ENCODE data around the gene CNP. TPM values are rescaled to one million over a fixed set of nuclear protein-coding genes. Genes with fewer than 3 reads are reported as not detected.

The CNP gene
- total RNA-seq, 6 experiments from 2014 or later, result 30.1 to 42.7 (median 33.0) TPM

GRCh38 chr17:42001729-42002128 lies 35.1 kb downstream of the CNP start:
- intact Hi-C loops (cut with DNase I), result no loop called here
- Histone ChIP-seq H3K36me3 (peaks cover 4 to 41% (median 16%) of the 10 kb centered on the region in 4 donors), H3K9me3 (no peaks in the 10 kb centered on the region), H3K27me3 (no peaks in the 10 kb centered on the region), H3K27ac (no peak overlapping the region), H3K4me3 (no peak overlapping the region), H3K4me1 (peaks cover 0 to 23% (median 5%) of the 10 kb centered on the region in 4 donors)
- TF ChIP-seq POLR2A (IDR thresholded peaks at IDR 0.05), result no peak
- TF ChIP-seq, protein P1, sequence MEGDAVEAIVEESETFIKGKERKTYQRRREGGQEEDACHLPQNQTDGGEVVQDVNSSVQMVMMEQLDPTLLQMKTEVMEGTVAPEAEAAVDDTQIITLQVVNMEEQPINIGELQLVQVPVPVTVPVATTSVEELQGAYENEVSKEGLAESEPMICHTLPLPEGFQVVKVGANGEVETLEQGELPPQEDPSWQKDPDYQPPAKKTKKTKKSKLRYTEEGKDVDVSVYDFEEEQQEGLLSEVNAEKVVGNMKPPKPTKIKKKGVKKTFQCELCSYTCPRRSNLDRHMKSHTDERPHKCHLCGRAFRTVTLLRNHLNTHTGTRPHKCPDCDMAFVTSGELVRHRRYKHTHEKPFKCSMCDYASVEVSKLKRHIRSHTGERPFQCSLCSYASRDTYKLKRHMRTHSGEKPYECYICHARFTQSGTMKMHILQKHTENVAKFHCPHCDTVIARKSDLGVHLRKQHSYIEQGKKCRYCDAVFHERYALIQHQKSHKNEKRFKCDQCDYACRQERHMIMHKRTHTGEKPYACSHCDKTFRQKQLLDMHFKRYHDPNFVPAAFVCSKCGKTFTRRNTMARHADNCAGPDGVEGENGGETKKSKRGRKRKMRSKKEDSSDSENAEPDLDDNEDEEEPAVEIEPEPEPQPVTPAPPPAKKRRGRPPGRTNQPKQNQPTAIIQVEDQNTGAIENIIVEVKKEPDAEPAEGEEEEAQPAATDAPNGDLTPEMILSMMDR (IDR thresholded peaks at IDR 0.05), result no peak
- ATAC-seq (no peak), DNase-seq (no peak)
- 100% methylated on average over 2 of the region's 2 CpGs for WGBS (ENCODE audit: insufficient coverage, low coverage, low lambda C conversion rate, missing lambda C conversion rate)

DNA sequence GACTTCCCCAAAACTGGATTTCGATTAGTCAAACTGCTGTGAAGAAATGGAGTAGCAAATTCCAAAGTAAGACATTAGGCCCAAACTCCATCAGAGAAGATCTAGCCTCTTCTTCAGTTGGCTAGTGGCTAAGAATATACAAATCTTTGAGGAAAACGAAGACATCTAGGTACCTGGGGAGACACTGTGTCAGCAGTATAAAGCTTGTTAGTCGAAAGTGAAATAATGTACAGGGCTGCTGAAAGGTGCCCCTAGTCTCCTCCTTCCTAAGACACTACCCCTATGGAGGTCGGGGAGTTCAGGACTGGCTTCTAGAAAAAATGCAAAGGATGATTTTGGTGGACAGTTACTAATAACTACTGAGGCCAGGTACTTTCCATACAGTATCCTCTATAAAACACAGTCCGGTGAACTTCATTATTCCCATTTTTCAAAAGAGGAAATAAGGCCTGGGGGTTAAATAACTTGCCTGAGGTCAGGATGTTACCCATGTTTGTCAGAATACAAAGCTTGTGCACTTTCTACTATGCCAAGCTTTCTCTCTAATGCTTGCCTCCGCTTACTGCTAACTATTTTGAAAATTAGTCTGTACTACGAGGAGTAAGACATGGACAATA lies 35.7 kb downstream of the CNP start:
- no peak for DNase-seq
- TF ChIP-seq POLR2A (IDR thresholded peaks at IDR 0.05), result no peak
- TF ChIP-seq, protein P1 (IDR thresholded peaks at IDR 0.05), result no peak
- intact Hi-C loops (cut with DNase I), result no loop called here
- H3K9me3 ChIP-seq, result no peaks in the 10 kb centered on the region
- no peak for ATAC-seq
- no peak overlapping the region for H3K4me3 ChIP-seq
- 84% methylated on average over 6 of the region's 7 CpGs for WGBS (ENCODE audit: insufficient coverage, low coverage, low lambda C conversion rate, missing lambda C conversion rate)
- peaks cover 0 to 36% (median 13%) of the 10 kb centered on the region in 4 donors for H3K36me3 ChIP-seq
- H3K4me1 ChIP-seq, result peaks cover 0 to 23% (median 5%) of the 10 kb centered on the region in 4 donors
- H3K27ac ChIP-seq, result no peak overlapping the region
- no peaks in the 10 kb centered on the region for H3K27me3 ChIP-seq

- Histone ChIP-seq H3K27ac (no peak overlapping the region), H3K9me3 (no peaks in the 10 kb centered on the region), H3K27me3 (no peaks in the 10 kb centered on the region), H3K36me3 (peaks cover 0 to 30% (median 12%) of the 10 kb centered on the region in 4 donors), H3K4me1 (peaks cover 0 to 23% (median 5%) of the 10 kb centered on the region in 4 donors), H3K4me3 (no peak overlapping the region)
- no peak for TF ChIP-seq POLR2A (IDR thresholded peaks at IDR 0.05)
- TF ChIP-seq, protein P1 (IDR thresholded peaks at IDR 0.05), result no peak
- DNase-seq, result no peak
- intact Hi-C loops (cut with DNase I), result no loop called here
- peak in 1 of 4 donors; percentile 39 for ATAC-seq
- 54% methylated on average over 3 of the region's 3 CpGs for WGBS (ENCODE audit: insufficient coverage, low coverage, low lambda C conversion rate, missing lambda C conversion rate)
These were observed 36.3 kb downstream of the CNP start for GRCh38 chr17:42002792-42003301.

GRCh38 chr17:42005166-42005565 lies 38.6 kb downstream of the CNP start:
- WGBS (ENCODE audit: insufficient coverage, low coverage, low lambda C conversion rate, missing lambda C conversion rate), result 67% methylated on average over 1 of the region's 1 CpG
- Histone ChIP-seq H3K27ac (no peak overlapping the region), H3K9me3 (no peaks in the 10 kb centered on the region), H3K4me1 (peaks cover 0 to 29% (median 5%) of the 10 kb centered on the region in 4 donors), H3K36me3 (peaks cover 0 to 10% (median 0%) of the 10 kb centered on the region in 4 donors), H3K4me3 (no peak overlapping the region), H3K27me3 (no peaks in the 10 kb centered on the region)
- TF ChIP-seq, protein P1 (IDR thresholded peaks at IDR 0.05), result no peak
- TF ChIP-seq POLR2A (IDR thresholded peaks at IDR 0.05), result no peak
- intact Hi-C loops (cut with DNase I), result no loop called here
- DNase-seq (no peak), ATAC-seq (no peak)
